Motor neuron (in vitro differentiated cells): ENCODE measurements around the gene TNFRSF19. TPM values are rescaled to one million over a fixed set of nuclear protein-coding genes. Genes with fewer than 3 reads are reported as not detected.

Source experiments
- ATAC-seq, 8 experiments: fragments of 200-7000 bp; cut with Tn5 transposase; replicated peaks in 6 of 8; 2 replicates each; pipeline ENCODE4 v1.8.0; 2021; ENCODE audit warnings: mild to moderate bottlenecking in 8 of 8, moderate library complexity in 8 of 8
- H3K27ac ChIP-seq, 2 donors: fragments of 250-450 bp; sonication (Bioruptor Pico); 2 replicates each; pipeline ENCODE4 v1.9.0; 2021; ENCODE audit warnings: antibody characterized with exemption in 2 of 2, mild to moderate bottlenecking in 2 of 2, moderate library complexity in 1 of 2
- H3K4me1 ChIP-seq, 2 donors: fragments of 250-450 bp; sonication (Bioruptor Pico); replicated peaks in 1 of 2; 2 replicates each; pipeline ENCODE4 v1.6.1; 2021; ENCODE audit warnings: antibody characterized with exemption in 2 of 2, mild to moderate bottlenecking in 2 of 2, moderate library complexity in 1 of 2
- H3K4me3 ChIP-seq, 5 donors: fragments of 250-450 bp; sonication (Bioruptor Pico); 2 replicates each; pipeline ENCODE4 v1.9.0; 2021; ENCODE audit warnings: antibody characterized with exemption in 5 of 5, mild to moderate bottlenecking in 5 of 5, moderate library complexity in 4 of 5
- WGBS, 10 experiments: fragments of 450-650 bp; shearing (Covaris generic); methylation state at CpG; one replicate each; pipeline ENCODE4 v1.0.0; 2022; 5-methylcytosine and 5-hydroxymethylcytosine counted together
- in situ Hi-C, 9 experiments: fragments of 400-800 bp; cut with MboI; loops; one replicate each; pipeline ENCODE4 v1.15.0; 2021; ENCODE audit warnings: low sequenced_read_pairs in 9 of 9, low pct_unique_long_range_greater_than_20kb in 2 of 9; ENCODE audit not compliant: unreplicated experiment in 9 of 9
- total RNA-seq, 8 experiments: library from RNA; unstranded; fragments of 300-600 nt; gene quantifications; 2 replicates each; pipeline versions ENCODE4 v1.2.3 to v1.2.4, GENCODE V29; 2022

TNFRSF19 gene
- total RNA-seq, 8 experiments from 2014 or later = 0.17 to 95.2 (median 6.9) TPM

- peak in 1 of 8 experiments; percentile 25 for ATAC-seq
- no peak overlapping the region for H3K27ac ChIP-seq
- in situ Hi-C loops = no loop called here
- no peak overlapping the region for H3K4me3 ChIP-seq
- 17 to 96% (median 44%) methylated on average over 2 to 3 of the region's 3 CpGs; no CpG with 5 or more reads in 4 of the 10 experiments for WGBS, 10 experiments
- H3K4me1 ChIP-seq = peaks cover 36 to 41% of the 10 kb centered on the region in 2 donors
Measured at GRCh38 chr13:23613596-23613995, 43.4 kb downstream of the TNFRSF19 start.

DNA sequence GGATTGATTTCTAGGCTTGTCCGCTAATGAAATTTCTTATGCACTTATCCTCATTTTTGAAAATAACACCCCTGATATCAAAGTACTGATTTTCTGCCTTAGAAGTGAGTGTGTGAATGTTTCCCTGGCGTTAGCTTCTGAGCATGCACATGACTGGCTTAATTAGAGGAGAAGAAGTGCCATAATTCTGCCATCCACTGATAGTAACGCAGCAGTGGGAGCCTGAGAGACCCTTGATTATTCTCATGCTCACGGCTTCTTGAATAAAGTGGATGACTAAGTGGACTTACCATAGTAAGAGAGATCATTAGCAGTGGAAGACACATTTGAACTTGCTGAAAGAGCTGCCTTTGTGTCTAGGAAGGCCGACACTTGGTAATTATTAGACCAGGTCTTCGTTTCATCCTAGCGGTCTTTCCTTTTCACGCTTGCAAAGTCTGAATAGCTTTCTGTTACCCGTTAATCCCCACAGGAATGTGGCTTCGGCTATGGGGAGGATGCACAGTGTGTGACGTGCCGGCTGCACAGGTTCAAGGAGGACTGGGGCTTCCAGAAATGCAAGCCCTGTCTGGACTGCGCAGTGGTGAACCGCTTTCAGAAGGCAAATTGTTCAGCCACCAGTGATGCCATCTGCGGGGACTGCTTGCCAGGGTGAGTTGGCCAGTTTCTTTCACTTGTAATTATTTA lies 45.3 kb downstream of the TNFRSF19 start:
- WGBS, 10 experiments = 17 to 92% (median 62%) methylated on average over 1 to 11 of the region's 15 CpGs
- ATAC-seq = peak in 5 of 8 experiments; percentile 89 to 95 (median 90)
- in situ Hi-C loops = no loop called here
- Histone ChIP-seq H3K4me1 (peaks cover 22 to 24% of the 10 kb centered on the region in 2 donors), H3K4me3 (no peak overlapping the region), H3K27ac (no peak overlapping the region)

DNA sequence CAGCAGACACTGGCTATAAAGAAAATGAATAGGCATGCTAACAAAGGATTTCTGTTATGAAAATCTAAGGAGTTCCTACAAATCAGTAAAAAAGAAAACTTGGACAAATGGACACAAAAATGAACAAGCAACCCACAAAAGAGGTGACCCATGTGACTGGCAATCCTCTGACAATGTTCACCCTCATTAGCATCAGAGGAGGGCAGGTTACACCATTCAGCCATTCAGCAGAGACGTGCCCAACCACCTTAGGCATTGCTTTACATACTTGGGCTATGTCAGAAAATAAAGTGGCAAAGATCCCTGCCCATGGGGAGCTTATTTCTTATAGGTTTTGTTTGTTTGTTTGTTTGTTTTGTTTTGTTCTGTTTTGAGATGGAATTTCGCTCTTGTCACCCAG lies 46.0 kb downstream of the TNFRSF19 start:
- no peak overlapping the region for H3K4me3 ChIP-seq

DNA sequence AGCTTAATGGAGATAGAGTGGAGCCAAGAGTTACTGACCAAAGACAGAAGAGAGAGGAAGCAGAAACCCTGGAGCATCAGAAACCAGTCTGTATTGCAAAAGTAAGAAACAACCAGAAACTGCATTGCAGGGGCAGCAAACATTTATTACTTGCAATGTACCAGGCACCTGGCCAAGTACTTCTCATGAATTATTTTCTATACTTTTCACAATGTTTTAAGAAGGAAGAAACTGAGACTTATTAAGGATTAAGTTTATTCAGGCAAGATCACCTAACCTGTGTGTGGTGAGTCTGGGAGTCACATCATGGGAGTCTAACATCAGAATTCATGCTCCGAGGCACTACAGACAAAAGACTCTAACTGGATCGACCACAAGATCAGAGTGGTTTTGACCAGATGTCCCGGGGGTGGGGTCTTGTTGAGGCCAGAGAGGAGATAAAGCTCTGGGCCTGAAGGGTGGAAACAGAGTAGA lies 47.4 kb downstream of the TNFRSF19 start:
- Histone ChIP-seq H3K4me3 (no peak overlapping the region), H3K27ac (no peak overlapping the region), H3K4me1 (peaks cover 32 to 35% of the 10 kb centered on the region in 2 donors)
- in situ Hi-C loops = no loop called here
- 0 to 100% (median 58%) methylated on average over 1 to 3 of the region's 3 CpGs; no CpG with 5 or more reads in 5 of the 10 experiments for WGBS, 10 experiments
- peak in 3 of 8 experiments; percentile 16 to 77 (median 48) for ATAC-seq

More for the DNA sequence above, 46.0 kb downstream of the TNFRSF19 start:
- ATAC-seq = no peak
- in situ Hi-C loops = no loop called here
- Histone ChIP-seq H3K27ac (no peak overlapping the region), H3K4me1 (peaks cover 29 to 31% of the 10 kb centered on the region in 2 donors)
- WGBS, 10 experiments = 86 to 100% (median 100%) methylated on average over 1 to 2 of the region's 2 CpGs; no CpG with 5 or more reads in 7 of the 10 experiments

DNA sequence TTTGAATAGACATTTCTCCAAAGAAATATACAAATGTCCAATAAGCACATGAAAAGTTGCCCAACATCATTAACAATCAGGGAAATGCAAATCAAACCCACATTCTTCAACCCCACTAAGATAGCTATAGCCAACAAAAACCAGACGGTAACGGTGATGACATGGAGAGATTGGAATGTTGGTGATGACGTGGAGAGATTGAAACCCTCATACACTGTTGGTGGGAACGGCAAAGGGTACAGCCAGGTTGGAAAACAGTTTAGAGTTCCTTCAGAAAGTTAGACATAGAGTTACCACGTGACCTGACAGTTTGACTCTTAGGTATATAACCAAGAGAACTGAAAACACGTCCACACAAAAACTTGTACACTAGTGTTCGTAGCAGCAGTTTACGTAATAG lies 48.1 kb downstream of the TNFRSF19 start:
- ATAC-seq = peak in 3 of 8 experiments; percentile 80 to 94 (median 83)
- Histone ChIP-seq H3K4me1 (peaks cover 32 to 33% of the 10 kb centered on the region in 2 donors), H3K27ac (no peak overlapping the region), H3K4me3 (no peak overlapping the region)
- in situ Hi-C loops = no loop called here
- WGBS, 10 experiments = 13 to 100% (median 77%) methylated on average over 2 to 8 of the region's 8 CpGs; no CpG with 5 or more reads in 1 of the 10 experiments

- Histone ChIP-seq H3K4me3 (no peak overlapping the region), H3K4me1 (peaks cover 25 to 30% of the 10 kb centered on the region in 2 donors), H3K27ac (no peak overlapping the region)
- in situ Hi-C loops = no loop called here
- ATAC-seq = no peak
- WGBS, 10 experiments = 60 to 100% (median 98%) methylated on average over 1 to 4 of the region's 5 CpGs; no CpG with 5 or more reads in 1 of the 10 experiments
Measured at GRCh38 chr13:23619068-23619855, 49.0 kb downstream of the TNFRSF19 start.

DNA sequence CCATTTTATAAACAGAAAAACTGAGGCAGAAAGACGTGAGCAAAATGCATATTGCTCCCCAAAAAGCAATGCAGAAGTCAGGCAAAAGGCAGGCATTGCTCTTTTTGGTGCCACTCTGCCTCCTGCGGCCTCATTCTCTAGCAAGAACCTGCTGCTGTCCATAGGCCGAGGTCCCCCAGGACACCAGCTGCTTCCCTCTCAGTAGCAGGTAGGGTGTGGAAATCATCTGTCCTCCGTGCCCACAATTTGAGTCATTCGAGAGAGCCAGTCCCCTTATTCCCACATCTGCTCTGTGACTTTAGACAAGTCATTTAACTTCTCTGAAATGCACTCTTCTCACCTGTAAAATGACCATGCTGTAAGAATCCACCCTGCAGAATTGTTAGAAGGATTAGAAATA lies 50.0 kb downstream of the TNFRSF19 start:
- WGBS, 10 experiments = 30 to 93% (median 86%) methylated on average over 1 to 4 of the region's 5 CpGs; no CpG with 5 or more reads in 1 of the 10 experiments
- peaks cover 21 to 24% of the 10 kb centered on the region in 2 donors for H3K4me1 ChIP-seq
- no peak overlapping the region for H3K27ac ChIP-seq
- no peak overlapping the region for H3K4me3 ChIP-seq
- in situ Hi-C loops = no loop called here
- ATAC-seq = no peak

DNA sequence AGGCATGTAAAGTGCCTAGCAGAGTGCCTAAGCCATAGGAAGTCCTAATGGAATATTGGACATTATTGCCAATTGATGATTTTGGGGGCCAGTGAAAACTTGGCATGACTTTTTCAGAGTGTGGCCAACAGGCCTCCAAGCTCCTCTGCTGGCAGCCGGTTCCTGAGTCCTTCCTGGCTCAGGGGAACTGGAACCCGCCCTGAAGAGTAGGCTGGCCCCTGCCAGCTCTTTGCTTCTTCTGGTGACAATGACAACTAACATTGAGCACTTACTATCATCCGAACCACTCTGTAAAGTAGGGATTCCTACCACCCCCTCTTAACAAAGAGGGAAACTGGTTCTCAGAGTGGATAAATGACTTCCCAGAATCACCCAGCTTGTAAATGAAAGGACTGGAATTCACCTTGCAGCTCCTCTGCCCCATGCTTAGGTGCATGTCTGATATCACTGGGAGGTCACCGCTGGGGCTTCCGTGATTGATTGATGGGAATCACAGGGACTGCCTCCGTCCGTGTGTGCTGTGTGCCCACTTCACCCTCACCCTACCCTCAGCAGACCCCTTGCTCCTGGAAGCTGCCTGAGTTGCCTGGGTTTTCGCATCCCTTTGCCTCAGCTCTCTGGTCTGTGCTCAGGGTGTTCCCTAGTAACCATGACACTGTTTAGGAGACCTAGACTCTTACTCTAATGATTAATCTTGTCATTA lies 50.6 kb downstream of the TNFRSF19 start:
- ATAC-seq = no peak
- H3K4me3 ChIP-seq = no peak overlapping the region
- in situ Hi-C loops = no loop called here
- peak overlapping the region in 1 of 2 donors; percentile 6 for H3K27ac ChIP-seq
- H3K4me1 ChIP-seq = peaks cover 16 to 18% of the 10 kb centered on the region in 2 donors
- WGBS, 10 experiments = 50 to 100% (median 72%) methylated on average over 1 to 8 of the region's 8 CpGs; no CpG with 5 or more reads in 2 of the 10 experiments

- peaks cover 11 to 13% of the 10 kb centered on the region in 2 donors for H3K4me1 ChIP-seq
- peak in 7 of 8 experiments; percentile 58 to 99 (median 98) for ATAC-seq
- in situ Hi-C loops = no loop called here
- no peak overlapping the region for H3K4me3 ChIP-seq
- peak overlapping the region in 1 of 2 donors; percentile 6 for H3K27ac ChIP-seq
- WGBS, 10 experiments = 0 to 20% (median 5%) methylated on average over 1 to 2 of the region's 2 CpGs; no CpG with 5 or more reads in 4 of the 10 experiments
Measured at GRCh38 chr13:23621316-23621645, 51.1 kb downstream of the TNFRSF19 start.

DNA sequence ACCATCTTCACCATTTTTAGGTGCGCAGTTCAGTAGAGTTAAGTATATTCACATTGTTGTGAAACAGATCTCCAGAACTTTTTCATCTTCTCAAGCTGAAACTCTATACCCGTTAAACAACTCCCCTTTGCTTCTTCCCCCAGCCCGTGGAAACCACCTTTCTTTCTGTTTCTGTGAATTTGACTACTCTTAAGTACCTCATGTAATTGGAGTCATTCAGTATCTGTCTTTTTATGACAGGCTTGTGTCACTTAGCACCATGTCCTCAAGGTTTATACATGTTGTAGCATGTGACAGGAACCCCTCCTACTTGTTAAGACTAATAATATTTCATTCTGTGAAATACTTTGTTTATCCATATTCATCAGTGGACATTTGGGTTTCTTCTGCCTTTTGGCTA lies 52.8 kb downstream of the TNFRSF19 start:
- H3K4me3 ChIP-seq = no peak overlapping the region
- ATAC-seq = no peak
- H3K4me1 ChIP-seq = peaks cover 11 to 16% of the 10 kb centered on the region in 2 donors
- 47 to 100% (median 100%) methylated on average over 1 to 3 of the region's 3 CpGs; no CpG with 5 or more reads in 1 of the 10 experiments for WGBS, 10 experiments
- H3K27ac ChIP-seq = no peak overlapping the region
- in situ Hi-C loops = no loop called here

GRCh38 chr13:23623394-23623793 lies 53.2 kb downstream of the TNFRSF19 start:
- Histone ChIP-seq H3K27ac (no peak overlapping the region), H3K4me3 (no peak overlapping the region), H3K4me1 (peaks cover 11 to 16% of the 10 kb centered on the region in 2 donors)
- in situ Hi-C loops = no loop called here
- 93 to 100% (median 100%) methylated on average over 1 to 3 of the region's 3 CpGs; no CpG with 5 or more reads in 2 of the 10 experiments for WGBS, 10 experiments
- ATAC-seq = no peak

DNA sequence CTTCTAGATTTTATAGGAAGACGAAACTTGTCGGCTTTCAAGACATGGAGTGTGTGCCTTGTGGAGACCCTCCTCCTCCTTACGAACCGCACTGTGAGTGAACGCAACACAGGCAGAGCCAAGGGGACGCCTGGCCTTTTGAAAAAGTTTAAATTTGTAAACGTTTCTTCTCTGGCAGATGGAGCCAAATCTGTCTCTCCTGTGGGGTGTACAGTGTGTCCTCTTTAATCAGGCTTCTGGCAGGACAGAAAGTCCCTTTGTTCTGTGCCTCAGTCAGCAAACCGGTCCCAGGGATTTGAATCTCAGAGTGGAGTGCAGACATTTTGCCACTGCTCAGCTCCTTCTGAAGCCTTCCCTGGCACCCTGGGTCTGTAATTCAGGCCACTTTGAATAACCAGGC lies 56.5 kb downstream of the TNFRSF19 start:
- 40 to 100% (median 78%) methylated on average over 1 to 8 of the region's 8 CpGs; no CpG with 5 or more reads in 2 of the 10 experiments for WGBS, 10 experiments
- no peak overlapping the region for H3K4me3 ChIP-seq
- in situ Hi-C loops = no loop called here

More for the DNA sequence above, 56.5 kb downstream of the TNFRSF19 start:
- ATAC-seq = no peak
- H3K27ac ChIP-seq = no peak overlapping the region
- peaks cover 10 to 18% of the 10 kb centered on the region in 2 donors for H3K4me1 ChIP-seq
